Neutrophil (primary cell): Measurements from ENCODE around the gene KLRD1.
"Not testable (repeated sequence)": the region's sequence is repeated elsewhere in the genome, so short reads cannot be mapped to it uniquely, and the experiment has no call there.

ENCODE experiments used
- H3K27ac ChIP-seq: fragments of 200-600 bp; sonication (generic); 2 replicates; pipeline ENCODE4 v1.5.1; 2016; ENCODE audit warnings: mild to moderate bottlenecking, moderate library complexity
- H3K27me3 ChIP-seq: fragments of 200-600 bp; sonication (generic); 2 replicates; pipeline ENCODE4 v1.6.0; 2016; ENCODE audit warnings: mild to moderate bottlenecking
- H3K36me3 ChIP-seq: fragments of 200-600 bp; sonication (generic); 2 replicates; pipeline ENCODE4 v1.5.1; 2017
- H3K4me1 ChIP-seq, 2 experiments: fragments of 200-600 bp in 1 of 2; sonication (generic) in 1 of 2; 1 replicate in 1 of 2; 2 replicates in 1 of 2; pipeline versions ENCODE4 v1.5.1 to v1.6.1; 2013 to 2016; ENCODE audit warnings: low read depth in 1 of 2, low read length in 1 of 2, mild to moderate bottlenecking in 1 of 2, moderate library complexity in 1 of 2; ENCODE audit not compliant: control insufficient read depth in 1 of 2, insufficient read depth in 1 of 2
- H3K4me3 ChIP-seq, 2 experiments: fragments of 200-600 bp in 1 of 2; sonication (generic) in 1 of 2; 1 replicate in 1 of 2; 2 replicates in 1 of 2; pipeline ENCODE4 v1.5.1; 2013 to 2016; ENCODE audit warnings: low read depth in 1 of 2, low read length in 1 of 2, mild to moderate bottlenecking in 1 of 2, moderate library complexity in 1 of 2
- H3K9me3 ChIP-seq: fragments of 200-600 bp; sonication (generic); 2 replicates; pipeline ENCODE4 v1.5.1; 2016
- TF ChIP-seq, protein P1 (sequence below): fragments of 200-600 bp; sonication (generic); IDR thresholded peaks from 2 replicates; pipeline ENCODE4 v1.5.1; 2016; ENCODE audit warnings: antibody characterized with exemption

KLRD1 gene

GRCh38 chr12:10310926-10311720 is 3.5 kb downstream of the KLRD1 start:
- Histone ChIP-seq H3K9me3 (no peaks in the 10 kb centered on the region), H3K4me3 (no peak overlapping the region), H3K36me3 (no peaks in the 10 kb centered on the region), H3K4me1 (no peaks in the 10 kb centered on the region), H3K27me3 (no peaks in the 10 kb centered on the region), H3K27ac (no peak overlapping the region)
- TF ChIP-seq, protein P1, sequence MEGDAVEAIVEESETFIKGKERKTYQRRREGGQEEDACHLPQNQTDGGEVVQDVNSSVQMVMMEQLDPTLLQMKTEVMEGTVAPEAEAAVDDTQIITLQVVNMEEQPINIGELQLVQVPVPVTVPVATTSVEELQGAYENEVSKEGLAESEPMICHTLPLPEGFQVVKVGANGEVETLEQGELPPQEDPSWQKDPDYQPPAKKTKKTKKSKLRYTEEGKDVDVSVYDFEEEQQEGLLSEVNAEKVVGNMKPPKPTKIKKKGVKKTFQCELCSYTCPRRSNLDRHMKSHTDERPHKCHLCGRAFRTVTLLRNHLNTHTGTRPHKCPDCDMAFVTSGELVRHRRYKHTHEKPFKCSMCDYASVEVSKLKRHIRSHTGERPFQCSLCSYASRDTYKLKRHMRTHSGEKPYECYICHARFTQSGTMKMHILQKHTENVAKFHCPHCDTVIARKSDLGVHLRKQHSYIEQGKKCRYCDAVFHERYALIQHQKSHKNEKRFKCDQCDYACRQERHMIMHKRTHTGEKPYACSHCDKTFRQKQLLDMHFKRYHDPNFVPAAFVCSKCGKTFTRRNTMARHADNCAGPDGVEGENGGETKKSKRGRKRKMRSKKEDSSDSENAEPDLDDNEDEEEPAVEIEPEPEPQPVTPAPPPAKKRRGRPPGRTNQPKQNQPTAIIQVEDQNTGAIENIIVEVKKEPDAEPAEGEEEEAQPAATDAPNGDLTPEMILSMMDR, result no peak

GRCh38 chr12:10319388-10319787 is 11.7 kb downstream of the KLRD1 start:
- no peaks in the 10 kb centered on the region for H3K36me3 ChIP-seq
- H3K9me3 ChIP-seq, result no peaks in the 10 kb centered on the region
- no peaks in the 10 kb centered on the region for H3K4me1 ChIP-seq
- no peaks in the 10 kb centered on the region for H3K27me3 ChIP-seq
- no peak overlapping the region for H3K4me3 ChIP-seq
- H3K27ac ChIP-seq, result no peak overlapping the region
- TF ChIP-seq, protein P1, result no peak

- Histone ChIP-seq H3K36me3 (no peaks in the 10 kb centered on the region), H3K27me3 (no peaks in the 10 kb centered on the region), H3K4me1 (no peaks in the 10 kb centered on the region), H3K9me3 (no peaks in the 10 kb centered on the region), H3K4me3 (no peak overlapping the region), H3K27ac (no peak overlapping the region)
- TF ChIP-seq, protein P1, result no peak
Measured at GRCh38 chr12:10320643-10321042, 13.0 kb downstream of the KLRD1 start.

DNA sequence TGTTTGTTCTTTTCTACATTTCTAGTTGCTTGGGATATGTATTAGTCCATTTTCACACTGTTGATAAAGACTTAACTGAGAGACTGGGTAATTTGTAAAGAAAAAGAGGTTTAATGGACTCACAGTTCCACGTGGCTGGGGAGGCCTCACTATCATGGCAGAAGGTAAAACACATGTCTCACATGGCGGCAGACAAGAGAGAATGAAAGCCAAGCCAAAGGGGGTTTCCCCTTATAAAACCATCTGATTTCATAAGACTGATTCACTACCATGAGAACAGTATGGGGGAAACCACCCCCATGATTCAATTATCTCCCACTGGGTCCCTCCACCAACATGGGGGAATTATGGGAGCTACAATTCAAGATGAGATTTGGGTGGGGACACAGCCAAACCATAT is 21.0 kb downstream of the KLRD1 start:
- H3K4me1 ChIP-seq, H3K9me3 ChIP-seq, H3K27me3 ChIP-seq, H3K36me3 ChIP-seq, H3K4me3 ChIP-seq, H3K27ac ChIP-seq: not testable (repeated sequence)

DNA sequence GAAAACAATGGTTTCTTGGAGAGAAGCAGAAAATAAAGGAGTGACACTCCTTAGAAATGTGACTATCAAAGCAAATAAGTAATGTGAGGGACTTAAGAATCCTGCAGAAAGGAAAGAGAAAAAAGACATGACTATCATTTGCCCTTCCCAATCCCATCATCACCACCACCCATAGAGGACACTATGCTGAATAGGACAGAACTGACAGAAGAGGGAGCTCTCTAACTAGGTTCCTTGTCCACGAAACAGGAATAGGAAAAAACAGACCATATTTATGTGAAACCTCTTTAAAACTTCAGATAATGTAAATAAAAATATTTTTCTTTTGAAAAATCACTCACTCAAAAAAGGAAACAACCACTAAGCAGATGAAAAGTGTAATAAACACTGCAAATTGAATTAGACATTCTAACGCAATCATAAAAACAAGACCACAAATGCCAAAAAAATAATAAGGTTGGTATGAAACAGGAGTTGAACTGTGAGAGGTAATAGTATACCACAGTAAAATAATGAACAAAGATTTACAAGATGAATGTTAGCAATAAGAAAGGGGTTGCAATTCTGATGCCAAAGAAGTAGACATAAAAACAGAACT is 24.1 kb downstream of the KLRD1 start:
- no peaks in the 10 kb centered on the region for H3K27me3 ChIP-seq
- H3K4me3 ChIP-seq, result no peak overlapping the region
- no peaks in the 10 kb centered on the region for H3K4me1 ChIP-seq
- H3K36me3 ChIP-seq, result no peaks in the 10 kb centered on the region
- H3K9me3 ChIP-seq, result no peaks in the 10 kb centered on the region
- no peak overlapping the region for H3K27ac ChIP-seq
- TF ChIP-seq, protein P1, result no peak

DNA sequence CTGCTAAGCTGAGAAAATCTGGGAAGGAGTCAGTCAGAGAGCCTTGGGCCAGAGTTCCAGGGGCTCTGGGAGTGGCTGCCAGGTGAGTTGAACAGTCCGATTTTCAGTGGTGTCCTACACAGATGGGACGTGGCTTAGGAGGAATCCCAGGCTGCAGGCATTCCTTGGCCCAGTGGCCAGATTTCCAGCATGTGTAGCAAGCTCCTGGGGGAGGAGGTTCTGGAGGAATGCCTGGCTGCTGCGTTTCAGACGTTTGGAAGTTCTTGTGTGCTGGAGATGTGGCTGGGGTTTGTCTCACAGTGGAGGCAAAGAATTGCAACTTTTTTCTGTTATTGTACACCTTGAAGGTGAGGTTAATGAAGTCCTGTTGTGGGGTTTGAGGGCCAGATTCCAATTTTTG is 28.5 kb downstream of the KLRD1 start:
- H3K27ac ChIP-seq, H3K4me1 ChIP-seq, H3K4me3 ChIP-seq, H3K9me3 ChIP-seq, H3K36me3 ChIP-seq, H3K27me3 ChIP-seq: not testable (repeated sequence)

GRCh38 chr12:10338470-10338869 is 30.8 kb downstream of the KLRD1 start:
- H3K36me3 ChIP-seq, H3K4me1 ChIP-seq, H3K4me3 ChIP-seq, H3K9me3 ChIP-seq, H3K27ac ChIP-seq, H3K27me3 ChIP-seq: not testable (repeated sequence)
